Suprapubic skin (tissue), 3 donors: Measurements from ENCODE around the gene ANG.

Experiments used
- EP300 ChIP-seq: sonication (generic); formaldehyde crosslinking; IDR thresholded peaks from one replicate; pipeline ENCODE4 v1.6.1; 2017; ENCODE audit warnings: antibody characterized with exemption
- POLR2A ChIP-seq, 2 donors: fragments of 450-650 bp; IDR thresholded peaks; one replicate each; pipeline ENCODE4 v1.6.1; 2017; ENCODE audit warnings: antibody characterized with exemption in 2 of 2, mild to moderate bottlenecking in 2 of 2, moderate library complexity in 2 of 2
- TF ChIP-seq, protein P1 (sequence below), 2 donors: fragments of 200-600 bp in 1 of 2; fragments of 450-650 bp in 1 of 2; sonication (generic) in 1 of 2; IDR thresholded peaks; one replicate each; pipeline ENCODE4 v1.5.1; 2016 to 2019; ENCODE audit warnings: antibody characterized with exemption in 2 of 2, mild to moderate bottlenecking in 1 of 2, moderate library complexity in 1 of 2

DNA sequence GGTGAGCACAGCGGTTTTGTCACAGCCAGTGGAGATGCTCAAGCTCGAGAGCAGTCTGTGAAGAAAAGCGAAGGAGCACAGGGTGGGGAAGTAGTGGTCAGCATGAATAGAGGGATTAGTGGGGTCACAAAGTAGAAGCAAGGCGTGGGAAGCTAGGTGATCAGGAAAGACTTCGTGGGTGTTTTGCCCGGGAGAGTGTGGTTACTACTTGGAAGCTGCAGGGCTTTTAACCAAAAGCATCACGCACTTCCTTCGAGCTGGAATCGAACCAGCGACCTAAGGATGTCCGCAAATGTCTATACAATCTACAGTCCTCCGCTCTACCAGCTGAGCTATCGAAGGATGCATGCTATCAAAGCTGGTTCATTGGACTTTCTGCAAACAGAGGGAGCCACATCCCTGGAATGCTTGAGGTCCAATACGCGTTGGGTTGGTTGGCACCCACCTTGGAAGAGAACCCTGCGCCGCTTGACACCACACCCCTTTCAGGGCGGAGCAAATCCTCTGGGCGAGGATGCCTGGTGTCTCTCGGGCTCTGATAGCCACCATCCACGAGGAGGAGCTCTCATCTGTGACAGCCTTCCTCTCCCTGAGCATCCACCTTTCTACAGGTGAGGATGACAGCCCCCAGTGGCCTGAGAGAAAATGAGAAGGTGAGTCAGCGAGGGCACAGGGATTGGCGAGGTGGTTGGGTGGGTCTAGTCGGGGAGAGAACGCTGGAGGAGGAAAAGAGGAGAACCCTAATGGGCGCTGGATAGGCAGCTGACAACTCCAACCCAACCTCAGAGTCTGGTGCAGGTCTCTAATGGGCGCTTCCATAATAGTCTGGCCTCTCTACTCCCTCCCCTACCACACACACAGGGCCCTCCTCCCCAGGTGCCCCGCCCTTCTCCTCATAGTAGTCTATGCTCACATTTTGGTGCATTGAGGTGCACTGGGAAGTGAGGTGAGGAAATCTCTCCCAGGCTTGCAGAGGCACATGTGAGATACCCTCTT, 31.1 kb upstream of the ANG start:
- no peak for TF ChIP-seq POLR2A (IDR thresholded peaks at IDR 0.05)
- TF ChIP-seq, protein P1, sequence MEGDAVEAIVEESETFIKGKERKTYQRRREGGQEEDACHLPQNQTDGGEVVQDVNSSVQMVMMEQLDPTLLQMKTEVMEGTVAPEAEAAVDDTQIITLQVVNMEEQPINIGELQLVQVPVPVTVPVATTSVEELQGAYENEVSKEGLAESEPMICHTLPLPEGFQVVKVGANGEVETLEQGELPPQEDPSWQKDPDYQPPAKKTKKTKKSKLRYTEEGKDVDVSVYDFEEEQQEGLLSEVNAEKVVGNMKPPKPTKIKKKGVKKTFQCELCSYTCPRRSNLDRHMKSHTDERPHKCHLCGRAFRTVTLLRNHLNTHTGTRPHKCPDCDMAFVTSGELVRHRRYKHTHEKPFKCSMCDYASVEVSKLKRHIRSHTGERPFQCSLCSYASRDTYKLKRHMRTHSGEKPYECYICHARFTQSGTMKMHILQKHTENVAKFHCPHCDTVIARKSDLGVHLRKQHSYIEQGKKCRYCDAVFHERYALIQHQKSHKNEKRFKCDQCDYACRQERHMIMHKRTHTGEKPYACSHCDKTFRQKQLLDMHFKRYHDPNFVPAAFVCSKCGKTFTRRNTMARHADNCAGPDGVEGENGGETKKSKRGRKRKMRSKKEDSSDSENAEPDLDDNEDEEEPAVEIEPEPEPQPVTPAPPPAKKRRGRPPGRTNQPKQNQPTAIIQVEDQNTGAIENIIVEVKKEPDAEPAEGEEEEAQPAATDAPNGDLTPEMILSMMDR (IDR thresholded peaks at IDR 0.05): no peak
- TF ChIP-seq EP300: no peak
